Ovary (tissue), 3 donors: ENCODE data around the gene F8.

ENCODE experiments used
- POLR2A ChIP-seq: fragments of 450-650 bp; IDR thresholded peaks from one replicate; pipeline ENCODE4 v1.6.1; 2017; ENCODE audit warnings: antibody characterized with exemption, mild to moderate bottlenecking, moderate library complexity
- TF ChIP-seq, protein P1 (sequence below), 3 donors: fragments of 450-650 bp in 2 of 3; fragments of 200-600 bp in 1 of 3; IDR thresholded peaks; one replicate each; pipeline versions ENCODE4 v1.5.1 to v1.8.0; 2016 to 2022; ENCODE audit warnings: antibody characterized with exemption in 3 of 3, mild to moderate bottlenecking in 1 of 3
- donor health status: DM: no; HTN: no; CAD: no.

DNA sequence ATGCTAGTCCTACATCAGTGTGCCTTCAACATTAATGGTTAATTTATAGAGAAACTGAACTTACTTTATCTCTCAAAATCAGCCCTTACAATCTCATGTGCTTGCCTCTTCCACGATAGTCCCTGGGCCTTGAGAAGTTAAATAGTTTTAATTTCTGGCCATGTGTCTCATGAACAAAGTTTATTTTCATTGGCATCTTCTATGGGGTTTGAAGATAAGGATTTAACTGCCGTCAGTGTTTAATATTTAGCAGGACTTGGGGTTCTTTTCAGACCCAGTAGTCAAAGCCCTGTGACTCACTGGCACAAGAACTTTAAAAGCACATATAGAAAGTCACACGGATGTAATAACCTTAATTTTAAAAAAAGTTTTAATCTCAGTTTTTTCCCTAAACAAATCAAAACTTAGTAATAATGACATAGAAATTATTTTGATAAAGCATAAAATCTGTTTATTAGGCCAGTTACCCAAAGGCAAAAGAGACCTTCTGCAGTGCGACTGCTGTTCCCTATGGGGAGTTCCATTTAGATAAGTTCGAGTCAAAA is 207.2 kb downstream of the F8 start:
- TF ChIP-seq, protein P1, sequence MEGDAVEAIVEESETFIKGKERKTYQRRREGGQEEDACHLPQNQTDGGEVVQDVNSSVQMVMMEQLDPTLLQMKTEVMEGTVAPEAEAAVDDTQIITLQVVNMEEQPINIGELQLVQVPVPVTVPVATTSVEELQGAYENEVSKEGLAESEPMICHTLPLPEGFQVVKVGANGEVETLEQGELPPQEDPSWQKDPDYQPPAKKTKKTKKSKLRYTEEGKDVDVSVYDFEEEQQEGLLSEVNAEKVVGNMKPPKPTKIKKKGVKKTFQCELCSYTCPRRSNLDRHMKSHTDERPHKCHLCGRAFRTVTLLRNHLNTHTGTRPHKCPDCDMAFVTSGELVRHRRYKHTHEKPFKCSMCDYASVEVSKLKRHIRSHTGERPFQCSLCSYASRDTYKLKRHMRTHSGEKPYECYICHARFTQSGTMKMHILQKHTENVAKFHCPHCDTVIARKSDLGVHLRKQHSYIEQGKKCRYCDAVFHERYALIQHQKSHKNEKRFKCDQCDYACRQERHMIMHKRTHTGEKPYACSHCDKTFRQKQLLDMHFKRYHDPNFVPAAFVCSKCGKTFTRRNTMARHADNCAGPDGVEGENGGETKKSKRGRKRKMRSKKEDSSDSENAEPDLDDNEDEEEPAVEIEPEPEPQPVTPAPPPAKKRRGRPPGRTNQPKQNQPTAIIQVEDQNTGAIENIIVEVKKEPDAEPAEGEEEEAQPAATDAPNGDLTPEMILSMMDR (IDR thresholded peaks at IDR 0.05) = no peak
- no peak for TF ChIP-seq POLR2A
